Calu3 (cell line): ENCODE data around the gene OR4F15. TPM values are rescaled to one million over a fixed set of nuclear protein-coding genes. Genes with fewer than 3 reads are reported as not detected.
"Not testable (repeated sequence)": the region's sequence is repeated elsewhere in the genome, so short reads cannot be mapped to it uniquely, and the experiment has no call there.

Experiments
- BruUV-seq: library from RNA; stranded (reverse); fragments of 400-500 nt; replicated peaks from 2 replicates; lab custom pipeline; 2021; lab: Mats Ljungman, UMichigan
- CTCF ChIA-PET: fragments of 300-600 bp; sonication (Branson Sonifier 250); formaldehyde crosslinking; loops from one replicate; lab custom pipeline; 2022; ENCODE audit warnings: antibody characterized with exemption; lab: Charles Lee
- DNase-seq: peaks from one replicate; pipeline ENCODE4 v3.0.0; 2022
- H3K27ac Mint-ChIP-seq: one replicate; pipeline ENCODE4 v1.8.0; 2022; ENCODE audit warnings: mixed read lengths; ENCODE audit not compliant: unreplicated experiment
- H3K27me3 Mint-ChIP-seq: one replicate; pipeline ENCODE4 v1.8.0; 2022; ENCODE audit warnings: mixed read lengths; ENCODE audit not compliant: unreplicated experiment
- H3K36me3 Mint-ChIP-seq: one replicate; pipeline ENCODE4 v1.8.0; 2022; ENCODE audit warnings: mild to moderate bottlenecking, moderate library complexity, mixed read lengths; ENCODE audit not compliant: insufficient read depth, unreplicated experiment
- H3K4me1 Mint-ChIP-seq: one replicate; pipeline ENCODE4 v1.8.0; 2022; ENCODE audit warnings: mild to moderate bottlenecking, low read depth, mixed read lengths; ENCODE audit not compliant: unreplicated experiment
- H3K4me3 Mint-ChIP-seq: one replicate; pipeline ENCODE4 v1.8.0; 2022; ENCODE audit warnings: mild to moderate bottlenecking, low read depth, moderate library complexity, mixed read lengths; ENCODE audit not compliant: unreplicated experiment
- H3K9me3 Mint-ChIP-seq: one replicate; pipeline ENCODE4 v1.8.0; 2022; ENCODE audit warnings: low read depth, mixed read lengths; ENCODE audit not compliant: unreplicated experiment
- intact Hi-C: fragments of 100-400 bp; cut with micrococcal nuclease; formaldehyde crosslinking; loops from one replicate; pipeline ENCODE4 v1.10.0; 2022; ENCODE audit not compliant: unreplicated experiment
- total RNA-seq: library from RNA; stranded (reverse); gene quantifications from 2 replicates; pipeline ENCODE4 v1.2.3, GENCODE V29; 2022
- TF ChIP-seq, protein P1 (sequence below): fragments of 200-600 bp; IDR thresholded peaks from one replicate; pipeline ENCODE4 v1.8.0; 2022; ENCODE audit warnings: antibody characterized with exemption; ENCODE audit not compliant: unreplicated experiment

The OR4F15 gene
- total RNA-seq, 1 experiment from 2014 or later, result not detected

DNA sequence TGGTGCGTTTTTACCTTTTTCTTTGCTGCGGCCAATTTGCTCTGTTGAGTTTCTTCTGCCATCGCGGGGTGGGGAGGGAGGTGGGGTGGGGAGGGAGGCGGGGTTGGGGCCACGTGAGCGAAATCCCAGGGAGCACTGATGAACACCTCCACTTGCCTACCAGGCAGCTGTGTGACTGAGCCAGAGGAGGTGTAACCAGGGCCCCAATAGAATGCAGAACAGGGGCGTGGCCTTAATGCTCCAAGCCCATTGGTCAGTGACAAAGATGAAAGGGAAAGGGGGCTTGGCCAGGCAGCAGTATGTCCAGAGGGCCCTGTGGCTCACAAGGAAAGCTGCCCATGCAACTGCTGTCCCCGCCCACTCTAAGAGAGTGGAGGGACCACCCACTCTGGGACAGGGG, 30.1 kb upstream of the OR4F15 start:
- BruUV-seq, result no TSS peak
- no peaks in the 10 kb centered on the region for H3K36me3 Mint-ChIP-seq
- TF ChIP-seq, protein P1, sequence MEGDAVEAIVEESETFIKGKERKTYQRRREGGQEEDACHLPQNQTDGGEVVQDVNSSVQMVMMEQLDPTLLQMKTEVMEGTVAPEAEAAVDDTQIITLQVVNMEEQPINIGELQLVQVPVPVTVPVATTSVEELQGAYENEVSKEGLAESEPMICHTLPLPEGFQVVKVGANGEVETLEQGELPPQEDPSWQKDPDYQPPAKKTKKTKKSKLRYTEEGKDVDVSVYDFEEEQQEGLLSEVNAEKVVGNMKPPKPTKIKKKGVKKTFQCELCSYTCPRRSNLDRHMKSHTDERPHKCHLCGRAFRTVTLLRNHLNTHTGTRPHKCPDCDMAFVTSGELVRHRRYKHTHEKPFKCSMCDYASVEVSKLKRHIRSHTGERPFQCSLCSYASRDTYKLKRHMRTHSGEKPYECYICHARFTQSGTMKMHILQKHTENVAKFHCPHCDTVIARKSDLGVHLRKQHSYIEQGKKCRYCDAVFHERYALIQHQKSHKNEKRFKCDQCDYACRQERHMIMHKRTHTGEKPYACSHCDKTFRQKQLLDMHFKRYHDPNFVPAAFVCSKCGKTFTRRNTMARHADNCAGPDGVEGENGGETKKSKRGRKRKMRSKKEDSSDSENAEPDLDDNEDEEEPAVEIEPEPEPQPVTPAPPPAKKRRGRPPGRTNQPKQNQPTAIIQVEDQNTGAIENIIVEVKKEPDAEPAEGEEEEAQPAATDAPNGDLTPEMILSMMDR, result no peak
- CTCF ChIA-PET, result no interaction called here
- peaks cover 55% of the 10 kb centered on the region for H3K27me3 Mint-ChIP-seq
- H3K9me3 Mint-ChIP-seq, result no peaks in the 10 kb centered on the region
- intact Hi-C loops, result loop anchor here (10.0 kb wide), 1 partner anchor 1997 kb away; no protein-coding TSS in a partner anchor
- H3K27ac Mint-ChIP-seq, result no peak overlapping the region
- H3K4me3 Mint-ChIP-seq, result no peak overlapping the region
- no peaks in the 10 kb centered on the region for H3K4me1 Mint-ChIP-seq
- no peak for DNase-seq

DNA sequence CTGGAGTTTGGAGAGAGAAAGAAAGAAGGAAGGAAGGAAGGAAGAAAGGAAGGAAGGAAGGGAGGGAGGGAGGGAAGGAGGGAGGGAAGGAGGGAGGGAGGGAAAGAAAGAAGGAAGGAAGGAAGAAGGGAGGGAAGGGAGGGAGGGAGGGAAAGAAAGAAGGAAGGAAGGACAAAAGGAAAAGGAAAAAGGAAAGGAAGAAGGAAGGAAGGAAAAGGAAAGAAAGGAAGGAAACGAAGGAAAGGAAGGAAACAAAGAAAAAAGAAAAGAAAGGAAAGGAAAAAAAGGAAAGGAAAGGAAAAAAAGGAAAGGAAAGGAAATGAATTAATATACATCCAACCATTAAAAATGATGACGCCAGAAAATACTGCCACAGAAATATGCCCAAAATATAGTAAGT, 27.4 kb upstream of the OR4F15 start:
- Mint-ChIP-seq H3K36me3 (no peaks in the 10 kb centered on the region), H3K9me3 (no peaks in the 10 kb centered on the region), H3K27me3 (peaks cover 28% of the 10 kb centered on the region), H3K4me3 (no peak overlapping the region), H3K4me1 (no peaks in the 10 kb centered on the region), H3K27ac (no peak overlapping the region)
- DNase-seq, result no peak
- intact Hi-C loops, result loop anchor here (10.0 kb wide), 1 partner anchor 2000 kb away; no protein-coding TSS in a partner anchor
- TF ChIP-seq, protein P1, result no peak
- no TSS peak for BruUV-seq
- CTCF ChIA-PET, result no interaction called here

DNA sequence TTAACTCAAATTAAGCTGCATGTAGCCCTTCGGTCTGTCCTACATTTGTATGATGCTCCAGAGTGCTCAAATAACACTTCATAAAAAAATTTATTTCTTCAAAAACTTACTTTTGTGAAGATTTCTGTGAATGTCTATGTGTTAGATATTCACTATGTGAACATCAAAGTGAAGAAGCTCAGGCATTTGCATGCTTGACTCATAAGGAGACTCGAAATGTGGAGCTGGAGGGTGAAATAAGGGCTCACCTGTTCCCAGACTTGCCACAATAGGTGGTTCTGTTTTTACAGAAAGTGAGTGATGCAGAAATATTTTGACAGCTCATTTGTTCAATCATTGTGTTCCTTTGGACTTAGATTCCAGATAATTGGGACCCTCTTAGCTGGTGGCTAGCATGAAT, 25.6 kb upstream of the OR4F15 start:
- H3K27ac Mint-ChIP-seq, DNase-seq, H3K36me3 Mint-ChIP-seq, H3K9me3 Mint-ChIP-seq, H3K4me1 Mint-ChIP-seq, BruUV-seq, CTCF ChIA-PET, H3K4me3 Mint-ChIP-seq: not testable (repeated sequence)
- intact Hi-C loops, result loop anchor here (10.0 kb wide), 1 partner anchor 2002 kb away; no protein-coding TSS in a partner anchor
- H3K27me3 Mint-ChIP-seq, result peaks cover 15% of the 10 kb centered on the region

DNA sequence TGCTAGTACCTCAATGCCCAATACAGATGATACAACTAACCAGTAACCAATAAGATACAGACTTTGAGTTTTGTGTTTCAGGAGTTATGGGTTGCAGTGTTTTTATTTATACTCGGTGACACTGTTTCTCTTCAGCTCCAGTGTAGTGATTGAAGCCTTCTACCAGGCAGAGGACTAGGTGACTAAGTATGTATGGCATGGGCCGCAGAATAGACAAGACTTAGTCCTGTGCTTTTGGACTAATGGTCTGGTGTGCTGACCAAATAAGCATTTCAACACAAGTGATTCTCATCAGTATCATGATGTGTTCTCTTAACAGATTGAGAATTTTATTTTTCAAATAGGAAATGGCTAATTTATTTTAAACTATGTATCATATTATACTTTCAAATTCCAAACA, 24.0 kb upstream of the OR4F15 start:
- H3K9me3 Mint-ChIP-seq, H3K4me3 Mint-ChIP-seq, DNase-seq, CTCF ChIA-PET, H3K4me1 Mint-ChIP-seq, H3K36me3 Mint-ChIP-seq, H3K27ac Mint-ChIP-seq, BruUV-seq: not testable (repeated sequence)
- peaks cover 15% of the 10 kb centered on the region for H3K27me3 Mint-ChIP-seq
- intact Hi-C loops, result loop anchor here (10.0 kb wide), 1 partner anchor 2003 kb away; no protein-coding TSS in a partner anchor

DNA sequence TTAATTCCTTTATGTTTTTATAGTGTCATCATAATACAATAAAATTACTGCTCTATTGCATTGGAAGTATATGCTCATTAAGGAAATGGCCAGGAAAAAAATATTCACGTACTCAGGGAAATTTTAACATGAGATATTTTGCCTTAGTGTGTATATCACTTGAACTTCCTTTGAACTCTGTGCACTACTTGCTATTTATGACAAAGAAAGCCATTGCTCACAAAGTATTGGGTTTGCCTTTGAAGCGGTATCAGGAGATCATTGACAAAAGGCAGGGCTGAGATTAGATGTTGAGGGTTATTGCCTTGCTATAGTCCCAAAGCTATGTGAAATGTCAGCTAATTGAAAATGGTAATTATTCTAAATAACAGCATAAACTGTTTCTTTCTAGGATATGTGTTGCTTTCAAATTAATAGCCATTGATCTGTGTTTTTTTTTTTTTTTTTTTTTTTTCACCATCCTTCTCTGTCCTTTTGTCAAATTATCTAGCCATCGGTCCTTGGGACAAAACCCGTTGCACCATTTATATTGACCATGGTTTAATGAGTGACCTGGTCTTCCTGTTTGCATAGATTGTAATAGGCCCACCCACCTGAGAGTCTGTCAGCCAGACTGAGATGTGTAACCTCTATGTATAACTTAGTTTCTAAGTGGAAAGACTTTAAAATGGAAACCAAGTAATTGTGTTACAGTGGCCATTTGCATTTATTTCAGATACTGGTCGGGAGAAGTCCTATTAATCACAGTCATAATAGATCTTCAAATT, 23.3 kb upstream of the OR4F15 start:
- BruUV-seq, H3K36me3 Mint-ChIP-seq, H3K4me3 Mint-ChIP-seq, H3K27ac Mint-ChIP-seq, H3K9me3 Mint-ChIP-seq, DNase-seq, H3K4me1 Mint-ChIP-seq, CTCF ChIA-PET: not testable (repeated sequence)
- peaks cover 17% of the 10 kb centered on the region for H3K27me3 Mint-ChIP-seq
- intact Hi-C loops, result loop anchor here (10.0 kb wide), 1 partner anchor 2004 kb away; no protein-coding TSS in a partner anchor

DNA sequence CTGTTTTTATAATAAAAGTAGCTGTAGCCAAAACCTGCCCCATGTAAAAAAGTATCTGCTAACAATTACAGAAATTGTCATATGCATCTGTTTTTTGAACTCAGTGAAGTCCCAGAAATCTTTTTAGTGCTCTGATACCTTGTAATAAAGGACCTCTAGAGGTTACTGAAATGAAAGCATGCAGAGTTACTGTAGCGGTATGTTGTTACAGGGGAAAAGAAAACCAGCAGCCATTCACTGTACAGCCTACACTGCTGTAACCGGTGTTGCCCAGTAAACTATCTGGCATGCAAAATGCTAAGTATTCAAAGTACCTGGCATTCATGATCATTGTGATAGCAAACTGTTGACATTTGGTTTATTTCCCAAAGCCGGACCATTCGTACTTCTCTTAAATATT, 21.3 kb upstream of the OR4F15 start:
- H3K36me3 Mint-ChIP-seq, CTCF ChIA-PET, H3K9me3 Mint-ChIP-seq, H3K4me3 Mint-ChIP-seq, H3K4me1 Mint-ChIP-seq, BruUV-seq, H3K27ac Mint-ChIP-seq, DNase-seq, intact Hi-C loops: not testable (repeated sequence)
- peaks cover 21% of the 10 kb centered on the region for H3K27me3 Mint-ChIP-seq

DNA sequence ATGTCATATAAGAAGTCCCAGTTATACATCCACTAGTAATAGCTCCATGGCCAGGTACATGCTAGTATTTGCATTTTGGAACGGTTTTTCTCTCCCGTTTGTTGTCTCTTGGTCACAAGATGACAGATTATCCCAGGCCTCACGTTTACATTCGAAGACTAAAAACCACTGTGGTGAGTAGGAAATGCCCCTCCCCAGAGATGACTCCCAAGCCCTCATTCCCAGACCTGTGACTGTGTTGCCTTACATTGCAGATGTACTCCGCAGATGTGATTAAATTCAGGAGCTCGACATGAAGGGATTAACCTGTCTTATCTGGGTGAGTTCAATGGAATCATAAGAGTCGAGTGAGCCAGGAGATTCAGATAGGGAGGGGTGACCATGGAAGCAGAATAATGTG, 18.0 kb upstream of the OR4F15 start:
- H3K36me3 Mint-ChIP-seq, BruUV-seq, H3K4me1 Mint-ChIP-seq: not testable (repeated sequence)

More for the DNA sequence above, 18.0 kb upstream of the OR4F15 start:
- CTCF ChIA-PET, H3K9me3 Mint-ChIP-seq, H3K4me3 Mint-ChIP-seq, H3K27ac Mint-ChIP-seq, intact Hi-C loops, DNase-seq: not testable (repeated sequence)
- H3K27me3 Mint-ChIP-seq, result peaks cover 36% of the 10 kb centered on the region
